Measurements from ENCODE around the gene PROC. TPM values are rescaled to one million over a fixed set of nuclear protein-coding genes. Genes with fewer than 3 reads are reported as not detected.
A peak's percentile ranks its signal among the peaks of the same experiment; 100 is the strongest.
"Not testable (repeated sequence)": the region's sequence is repeated elsewhere in the genome, so short reads cannot be mapped to it uniquely, and the experiment has no call there.

Gene PROC
- polyA plus RNA-seq, 10 donors = 0.10 to 0.55 (median 0.50) TPM; not detected in 3

GRCh38 chr2:127394492-127394891 is 23.7 kb upstream of the PROC start:
- no peak for DNase-seq

GRCh38 chr2:127397568-127398238 is 20.5 kb upstream of the PROC start:
- DNase-seq = no peak

- peak; percentile 69 to 87 (median 73) for DNase-seq
These were observed 20.0 kb upstream of the PROC start for GRCh38 chr2:127398239-127398590.

GRCh38 chr2:127400533-127400896 is 17.7 kb upstream of the PROC start:
- DNase-seq = no peak

GRCh38 chr2:127400897-127401756 is 17.1 kb upstream of the PROC start:
- DNase-seq = peak in 2 of 3 donors; percentile 72 to 85

- no peak for DNase-seq
These were observed 16.2 kb upstream of the PROC start for GRCh38 chr2:127401757-127402695.

- DNase-seq = no peak
These were observed 14.8 kb upstream of the PROC start for GRCh38 chr2:127403460-127403859.

GRCh38 chr2:127404466-127405254 is 13.6 kb upstream of the PROC start:
- DNase-seq = no peak

- DNase-seq = no peak
These were observed 13.0 kb upstream of the PROC start for GRCh38 chr2:127405255-127405610.

GRCh38 chr2:127406454-127406853 is 11.8 kb upstream of the PROC start:
- DNase-seq = no peak

- DNase-seq = no peak
These were observed 11.1 kb upstream of the PROC start for GRCh38 chr2:127407091-127407490.

- DNase-seq = no peak
These were observed 10.6 kb upstream of the PROC start for GRCh38 chr2:127407661-127408003.

- peak; percentile 91 to 94 (median 91) for DNase-seq
These were observed 10.0 kb upstream of the PROC start for GRCh38 chr2:127408004-127408806.

- DNase-seq = no peak
These were observed 9.5 kb upstream of the PROC start for GRCh38 chr2:127408807-127409099.

GRCh38 chr2:127409716-127410115 is 8.5 kb upstream of the PROC start:
- not testable (repeated sequence) for DNase-seq

- DNase-seq = peak in 2 of 3 donors; percentile 65
These were observed 7.2 kb upstream of the PROC start for GRCh38 chr2:127410871-127411652.

- no peak for DNase-seq
These were observed 6.4 kb upstream of the PROC start for GRCh38 chr2:127411653-127412369.

GRCh38 chr2:127413200-127413599 is 5.0 kb upstream of the PROC start:
- DNase-seq = no peak
